DMS79 treated with DMSO at 0.1 percent for 48 hours (cell line): ENCODE data around the gene TES.
"Not testable (repeated sequence)": the region's sequence is repeated elsewhere in the genome, so short reads cannot be mapped to it uniquely, and the experiment has no call there.

ENCODE experiments used
- DNase-seq: peaks from one replicate; lab custom pipeline; 2025; lab: John Stamatoyannopoulos, UW

Gene TES

GRCh38 chr7:116242759-116243158, 32.4 kb downstream of the TES start:
- DNase-seq, result no peak

DNA sequence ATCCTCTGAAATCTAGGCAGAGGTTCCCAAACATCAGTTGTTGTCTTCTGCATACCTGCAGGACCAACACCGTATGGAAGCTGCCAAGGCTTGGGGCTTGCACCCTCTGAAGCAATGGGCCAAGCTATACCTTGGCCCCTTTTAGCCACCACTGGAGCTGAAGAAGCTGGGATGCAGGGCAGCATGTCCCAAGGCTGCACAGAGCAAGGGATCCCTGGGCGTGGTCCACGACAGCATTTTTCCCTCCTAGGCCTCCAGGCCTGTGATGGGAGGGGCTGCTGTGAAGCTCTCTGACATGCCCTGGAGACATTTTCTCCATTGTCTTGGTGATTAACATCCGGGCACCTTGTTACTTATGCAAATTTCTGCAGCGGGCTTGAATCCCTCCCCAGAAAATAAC, 34.5 kb downstream of the TES start:
- DNase-seq, result not testable (repeated sequence)

DNA sequence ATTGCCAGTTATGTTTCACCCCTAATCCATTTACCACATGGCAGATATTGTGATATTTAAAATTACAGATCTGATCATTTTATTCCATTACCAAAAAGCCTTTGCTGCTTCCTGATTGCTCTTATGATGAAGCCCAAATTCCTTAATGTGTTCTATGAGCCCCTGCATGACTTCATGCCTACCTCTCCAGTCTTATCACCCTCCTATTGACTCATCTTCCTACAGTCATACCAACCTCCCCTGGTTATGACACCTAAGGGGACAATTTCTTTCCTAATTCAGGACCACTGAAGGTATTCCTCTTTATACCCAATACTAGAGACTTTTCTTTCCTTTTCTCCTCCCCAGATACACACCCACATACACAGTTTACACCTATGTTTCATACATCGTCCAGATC, 36.0 kb downstream of the TES start:
- no peak for DNase-seq

DNA sequence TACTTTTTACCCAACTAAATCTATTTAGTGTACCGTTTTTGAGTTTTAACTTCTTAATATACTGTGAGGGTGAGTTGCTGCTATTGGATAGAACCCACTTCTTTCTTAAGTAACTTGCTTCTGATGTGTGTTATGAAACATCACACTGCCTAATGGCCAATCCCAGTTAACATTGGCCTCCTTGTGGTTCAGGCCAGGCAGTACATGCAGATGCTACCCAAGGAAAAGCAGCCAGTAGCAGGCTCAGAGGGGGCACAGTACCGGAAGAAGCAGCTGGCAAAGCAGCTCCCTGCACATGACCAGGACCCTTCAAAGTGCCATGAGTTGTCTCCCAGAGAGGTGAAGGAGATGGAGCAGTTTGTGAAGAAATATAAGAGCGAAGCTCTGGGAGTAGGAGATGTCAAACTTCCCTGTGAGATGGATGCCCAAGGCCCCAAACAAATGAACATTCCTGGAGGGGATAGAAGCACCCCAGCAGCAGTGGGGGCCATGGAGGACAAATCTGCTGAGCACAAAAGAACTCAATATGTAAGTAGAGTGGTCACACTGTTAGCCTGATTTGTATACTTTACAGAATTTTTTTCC, 39.7 kb downstream of the TES start:
- DNase-seq, result no peak

DNA sequence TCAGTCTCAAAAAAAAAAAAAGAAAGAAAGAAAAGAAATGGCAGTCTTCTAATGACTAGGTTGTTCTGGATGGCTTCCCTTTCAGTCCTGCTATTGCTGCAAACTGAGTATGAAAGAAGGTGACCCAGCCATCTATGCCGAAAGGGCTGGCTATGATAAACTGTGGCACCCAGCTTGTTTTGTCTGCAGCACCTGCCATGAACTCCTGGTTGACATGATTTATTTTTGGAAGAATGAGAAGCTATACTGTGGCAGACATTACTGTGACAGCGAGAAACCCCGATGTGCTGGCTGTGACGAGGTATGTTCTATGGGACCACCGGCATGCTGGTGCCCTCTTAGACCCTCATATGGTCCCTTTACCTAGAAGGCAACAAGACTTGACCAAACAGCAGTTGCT, 41.3 kb downstream of the TES start:
- no peak for DNase-seq

- no peak for DNase-seq
Observed at GRCh38 chr7:116252249-116252648, 41.9 kb downstream of the TES start.

GRCh38 chr7:116257156-116257555, 46.8 kb downstream of the TES start:
- DNase-seq, result no peak

DNA sequence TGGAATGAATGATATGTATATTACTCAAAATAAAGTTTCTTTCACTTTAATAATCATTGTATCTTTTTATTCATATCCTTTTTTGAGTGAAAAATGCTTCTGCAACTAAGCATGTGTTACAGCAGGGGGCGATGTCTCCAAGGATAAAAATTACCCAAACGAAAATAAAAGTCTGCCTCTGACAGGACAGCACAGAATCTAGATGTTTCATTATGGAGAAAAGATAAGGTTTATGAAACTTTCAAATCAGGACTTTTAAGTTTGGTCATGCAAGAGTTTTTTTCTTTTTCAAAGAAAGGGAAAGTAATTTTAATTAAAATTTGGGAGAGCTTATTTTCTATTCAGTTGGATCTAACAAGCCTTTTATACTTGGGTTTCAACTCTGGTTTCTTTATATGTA, 48.4 kb downstream of the TES start:
- DNase-seq, result peak; percentile 68

- DNase-seq, result no peak
Observed at GRCh38 chr7:116259156-116259870, 49.0 kb downstream of the TES start.

GRCh38 chr7:116259871-116260440, 49.6 kb downstream of the TES start:
- no peak for DNase-seq

GRCh38 chr7:116261904-116262303, 51.6 kb downstream of the TES start:
- no peak for DNase-seq

- no peak for DNase-seq
Observed at GRCh38 chr7:116265881-116266280, 55.5 kb downstream of the TES start.

DNA sequence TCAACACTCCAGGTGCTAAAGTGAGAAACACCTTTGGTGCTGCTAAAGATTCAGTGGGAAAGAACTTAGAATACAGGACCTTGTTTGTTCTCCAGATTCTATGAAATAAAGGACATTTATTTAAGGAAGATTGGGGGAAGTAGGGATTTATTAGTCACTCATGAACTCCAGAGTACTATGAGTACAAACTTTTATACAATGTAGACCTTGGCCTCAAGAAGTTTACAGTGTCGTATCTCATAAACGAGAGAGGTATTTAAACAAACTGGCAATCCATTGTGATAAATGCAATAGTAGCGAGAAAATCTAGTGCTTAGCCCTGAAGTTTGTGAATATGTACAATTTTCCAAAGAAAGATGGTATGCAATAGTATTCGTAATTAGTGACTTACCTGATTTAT, 59.1 kb downstream of the TES start:
- no peak for DNase-seq

DNA sequence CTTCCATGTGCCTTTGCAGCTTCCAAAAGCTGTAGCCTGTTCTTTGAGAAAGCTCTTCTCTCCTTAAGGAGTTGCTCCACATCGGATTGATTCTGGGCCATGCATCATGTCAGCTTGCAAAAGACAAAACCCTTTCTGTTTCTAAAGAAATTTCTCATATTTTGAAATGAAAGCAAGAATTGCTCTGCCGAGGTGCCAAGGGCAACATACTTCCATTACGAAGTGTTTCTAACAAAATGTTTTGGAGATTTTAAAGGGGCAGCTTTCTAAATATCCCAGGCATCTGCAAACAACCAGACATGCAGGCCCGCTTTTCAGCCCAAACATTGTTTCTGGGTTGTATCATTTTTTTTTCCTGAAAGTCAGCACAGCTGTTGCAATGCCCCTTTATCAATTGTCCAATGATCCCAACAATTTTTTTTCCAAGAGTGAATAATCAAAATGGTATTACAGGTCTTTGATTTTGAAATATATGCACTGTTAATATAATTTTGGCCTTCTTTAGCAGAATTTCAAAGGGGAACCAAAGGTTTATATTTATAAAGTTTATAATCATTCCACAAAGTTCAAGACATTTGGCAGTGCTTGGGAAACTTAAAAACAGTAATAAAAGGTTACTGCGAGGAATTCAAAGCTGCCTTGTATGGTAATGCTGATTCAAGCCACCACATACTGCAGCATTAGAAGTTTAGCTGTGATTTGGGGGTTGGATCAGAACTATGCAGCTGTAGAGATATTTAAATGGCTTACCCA, 61.0 kb downstream of the TES start:
- no peak for DNase-seq

DNA sequence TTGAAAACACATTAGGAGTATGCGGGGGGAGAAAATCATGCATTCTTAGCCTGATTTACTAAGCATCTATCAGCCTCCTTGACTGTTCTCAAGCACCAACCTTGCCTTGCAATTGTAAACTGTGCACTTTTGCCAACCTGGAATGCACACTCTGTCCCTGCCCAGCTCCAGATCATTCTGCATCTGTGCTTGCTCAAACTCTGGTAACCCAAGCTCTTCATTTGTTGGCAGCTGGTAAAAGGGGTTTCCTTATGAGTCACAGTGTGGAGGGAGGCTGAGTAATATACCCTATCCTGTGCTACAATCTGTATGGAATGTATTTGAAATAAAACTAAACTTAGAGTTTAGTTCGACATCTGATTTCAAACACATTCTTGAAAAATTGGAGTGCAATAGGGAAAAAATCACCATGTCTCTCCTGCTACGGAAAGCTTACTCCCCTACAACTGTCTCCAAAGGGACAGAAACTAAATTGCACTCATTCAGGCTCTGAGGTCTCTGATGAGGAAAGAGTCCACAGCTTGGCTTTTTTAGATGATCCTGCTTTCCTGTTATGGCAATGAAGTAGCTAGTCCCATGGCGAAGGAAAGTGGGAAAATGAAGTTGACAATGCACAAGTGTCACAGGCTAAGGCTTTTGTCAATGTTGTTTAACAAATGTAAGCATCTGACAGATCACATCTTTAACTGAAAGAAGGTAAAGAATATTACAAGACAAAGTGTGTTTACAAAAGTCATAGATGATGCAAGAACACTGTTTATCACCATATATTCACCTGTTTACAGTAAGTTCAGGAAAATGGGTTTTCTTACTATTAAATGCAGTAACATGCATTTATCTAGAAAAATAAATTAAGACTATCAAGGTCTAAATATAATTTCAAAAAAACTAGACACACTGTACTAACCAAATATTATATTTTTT, 61.9 kb downstream of the TES start:
- no peak for DNase-seq

- DNase-seq, result no peak
Observed at GRCh38 chr7:116273283-116273917, 63.1 kb downstream of the TES start.

GRCh38 chr7:116273918-116274301, 63.6 kb downstream of the TES start:
- no peak for DNase-seq

GRCh38 chr7:116277070-116277469, 66.7 kb downstream of the TES start:
- DNase-seq, result no peak

DNA sequence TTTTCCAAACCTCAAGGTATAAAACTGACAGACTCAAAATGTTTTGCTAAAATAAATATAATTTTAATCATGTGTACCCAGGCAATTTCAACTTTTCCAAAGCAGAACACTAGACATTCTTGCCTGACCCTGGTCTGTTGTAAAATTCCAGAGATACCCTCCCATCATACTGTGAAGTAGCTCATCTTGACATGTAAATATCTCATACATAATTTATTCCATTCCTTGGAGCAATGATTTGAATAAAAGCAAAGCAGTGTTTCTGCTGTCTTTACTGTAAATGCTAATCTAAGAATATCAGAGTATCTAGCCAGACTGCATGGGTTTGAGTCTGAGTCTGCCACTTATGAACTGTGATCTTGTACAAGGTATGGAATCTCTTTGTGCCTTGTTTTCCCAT, 68.9 kb downstream of the TES start:
- DNase-seq, result no peak

DNA sequence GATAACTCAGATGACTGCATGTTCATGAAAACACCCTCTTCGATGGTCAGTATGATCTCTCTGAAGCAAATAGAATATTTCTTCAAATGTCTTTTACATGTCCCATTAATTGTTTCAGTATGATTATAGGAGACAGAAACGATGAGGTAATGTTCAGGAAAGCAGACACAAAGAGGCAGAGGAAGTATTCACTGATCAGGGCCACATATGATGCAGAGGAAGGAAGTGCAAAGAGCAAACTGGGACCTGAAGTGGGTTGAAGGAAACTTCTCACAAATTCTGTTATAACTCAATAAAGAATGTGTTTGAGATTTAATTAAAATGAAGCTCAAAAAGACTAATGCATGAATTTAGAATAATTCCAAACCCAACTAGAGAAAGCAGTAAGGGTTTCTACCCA, 70.5 kb downstream of the TES start:
- no peak for DNase-seq

DNA sequence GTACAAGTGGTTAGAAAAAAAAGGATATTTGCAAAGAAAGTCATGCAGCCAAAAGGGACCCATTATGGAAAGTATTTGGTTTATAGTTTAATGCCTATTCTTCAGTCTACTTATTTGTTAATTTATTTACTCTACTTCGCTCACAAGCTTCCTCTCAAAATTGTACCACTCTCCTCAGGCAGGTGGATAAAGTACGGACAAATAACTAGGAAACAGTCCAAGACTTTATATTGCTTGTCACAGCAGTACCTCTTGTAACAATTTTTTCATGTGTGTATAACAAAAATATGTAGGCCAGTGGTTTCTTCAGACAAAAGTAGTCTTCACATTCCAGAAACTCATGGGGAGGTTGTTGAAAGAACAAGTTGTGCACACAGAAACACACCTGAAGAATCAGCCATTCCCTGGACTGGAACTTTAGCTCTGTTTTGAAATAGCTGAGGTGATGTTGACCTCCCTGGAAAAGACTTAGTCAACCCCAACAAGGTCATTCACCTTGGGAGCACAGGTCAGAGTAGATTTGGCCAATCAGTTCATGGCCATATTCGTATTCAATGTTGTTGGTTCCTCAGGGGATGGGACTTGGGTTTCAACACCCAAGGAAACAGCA, 73.4 kb downstream of the TES start:
- no peak for DNase-seq
